ENCODE data around the gene LAMA4.

DNA sequence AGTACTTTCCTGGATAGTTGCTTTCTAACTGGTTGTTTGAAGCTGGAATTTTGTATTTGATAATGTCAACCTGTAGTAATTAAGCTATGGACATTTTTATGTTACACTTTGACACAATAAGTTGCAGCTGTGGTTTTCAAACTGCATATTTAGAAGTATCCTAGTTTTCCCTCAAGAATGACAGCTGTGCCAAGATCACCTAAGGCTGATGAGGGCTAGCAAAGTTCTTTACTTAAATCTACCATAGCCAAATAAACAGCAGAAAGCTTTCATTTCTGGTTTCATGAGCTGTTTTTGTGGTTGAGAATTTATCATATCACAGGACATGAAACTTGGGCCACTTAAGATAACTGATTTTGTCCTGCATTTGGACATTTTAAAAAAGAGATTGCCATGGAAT is 136.3 kb downstream of the LAMA4 start:
- TF ChIP-seq, protein P1, sequence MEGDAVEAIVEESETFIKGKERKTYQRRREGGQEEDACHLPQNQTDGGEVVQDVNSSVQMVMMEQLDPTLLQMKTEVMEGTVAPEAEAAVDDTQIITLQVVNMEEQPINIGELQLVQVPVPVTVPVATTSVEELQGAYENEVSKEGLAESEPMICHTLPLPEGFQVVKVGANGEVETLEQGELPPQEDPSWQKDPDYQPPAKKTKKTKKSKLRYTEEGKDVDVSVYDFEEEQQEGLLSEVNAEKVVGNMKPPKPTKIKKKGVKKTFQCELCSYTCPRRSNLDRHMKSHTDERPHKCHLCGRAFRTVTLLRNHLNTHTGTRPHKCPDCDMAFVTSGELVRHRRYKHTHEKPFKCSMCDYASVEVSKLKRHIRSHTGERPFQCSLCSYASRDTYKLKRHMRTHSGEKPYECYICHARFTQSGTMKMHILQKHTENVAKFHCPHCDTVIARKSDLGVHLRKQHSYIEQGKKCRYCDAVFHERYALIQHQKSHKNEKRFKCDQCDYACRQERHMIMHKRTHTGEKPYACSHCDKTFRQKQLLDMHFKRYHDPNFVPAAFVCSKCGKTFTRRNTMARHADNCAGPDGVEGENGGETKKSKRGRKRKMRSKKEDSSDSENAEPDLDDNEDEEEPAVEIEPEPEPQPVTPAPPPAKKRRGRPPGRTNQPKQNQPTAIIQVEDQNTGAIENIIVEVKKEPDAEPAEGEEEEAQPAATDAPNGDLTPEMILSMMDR (IDR thresholded peaks at IDR 0.05): no peak
- TF ChIP-seq POLR2AphosphoS5 (IDR thresholded peaks at IDR 0.05) (no peak), POLR2A (IDR thresholded peaks at IDR 0.05) (no peak), EP300 (IDR thresholded peaks at IDR 0.05) (no peak)
